Measurements from ENCODE around the gene TMEM238.
"Not testable (repeated sequence)": the region's sequence is repeated elsewhere in the genome, so short reads cannot be mapped to it uniquely, and the experiment has no call there.

The TMEM238 gene

GRCh38 chr19:55336101-55336500, 48.0 kb downstream of the TMEM238 start:
- DNase-seq, result no peak

DNA sequence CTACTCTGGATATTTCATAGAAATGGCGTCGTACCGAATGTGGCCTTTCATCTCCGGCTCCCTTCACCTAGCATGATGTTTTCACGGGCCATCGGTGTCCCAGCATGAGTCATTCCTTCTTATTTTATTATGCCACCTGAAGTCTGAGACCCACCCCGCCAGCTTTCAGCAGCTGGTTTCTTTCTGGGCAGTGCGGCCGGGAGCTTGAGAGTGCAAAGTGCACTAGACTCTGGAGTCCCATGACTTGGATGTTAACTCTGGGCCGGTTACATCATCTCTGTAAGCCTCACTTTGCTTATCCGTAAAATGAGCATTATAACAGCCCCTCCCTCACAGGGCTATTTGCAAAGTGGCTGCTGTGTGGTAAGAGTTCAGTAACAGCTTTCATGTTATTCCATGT, 50.2 kb downstream of the TMEM238 start:
- no peak for DNase-seq

DNA sequence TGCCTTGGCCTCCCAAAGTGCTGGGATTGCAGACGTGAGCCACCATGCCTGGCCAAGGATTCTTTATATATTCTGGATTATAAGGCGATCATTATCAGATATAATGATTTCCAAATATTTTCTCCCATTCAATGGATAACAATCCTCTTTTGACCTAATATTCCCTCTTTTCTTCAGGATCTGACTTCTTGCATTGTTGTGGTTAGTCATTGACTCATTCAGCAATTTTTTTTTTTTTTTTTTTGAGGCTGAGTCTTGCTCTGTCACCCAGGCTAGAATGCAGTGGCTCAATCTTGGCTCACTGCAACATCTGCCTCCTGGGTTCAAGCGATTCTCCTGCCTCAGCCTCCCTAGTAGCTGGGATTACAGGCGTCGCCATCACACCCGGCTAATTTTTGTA, 54.3 kb downstream of the TMEM238 start:
- DNase-seq, result not testable (repeated sequence)

Measured in NCI-H446 (cell line).